HCT116 (cell line): ENCODE results near the gene MRPL36. TPM values are rescaled to one million over a fixed set of nuclear protein-coding genes. Genes with fewer than 3 reads are reported as not detected.

ENCODE experiments used
- ATAC-seq: fragments of 200-7000 bp; cut with Tn5 transposase; 2 replicates; pipeline ENCODE4 v1.9.1; 2020; ENCODE audit warnings: mild to moderate bottlenecking, moderate library complexity
- BruUV-seq: library from RNA; stranded (reverse); fragments of 400-500 nt; replicated peaks from 2 replicates; lab custom pipeline; 2021; lab: Mats Ljungman, UMichigan
- CTCF ChIA-PET: fragments of 300-600 bp; sonication (Branson Sonifier 250); formaldehyde crosslinking; loops from one replicate; lab custom pipeline; 2021; ENCODE audit warnings: antibody characterized with exemption; lab: Charles Lee
- POLR2A ChIA-PET: fragments of 300-600, 350-600 bp; sonication (Branson Sonifier 250); formaldehyde crosslinking; loops from one replicate; lab custom pipeline; 2021; ENCODE audit warnings: antibody characterized with exemption; lab: Charles Lee
- RAD21 ChIA-PET, 2 experiments: fragments of 300-600 bp; sonication (Branson Sonifier 250); formaldehyde crosslinking; loops; one replicate each; lab custom pipeline; 2023; ENCODE audit warnings: low total read pairs in 2 of 2; ENCODE audit not compliant: uncharacterized antibody in 2 of 2, unreplicated experiment in 2 of 2, low non-redundant PET in 1 of 2; lab: Charles Lee
- DNase-seq: peaks from one replicate; pipeline ENCODE4 v3.0.0-alpha.2; 2010; ENCODE audit warnings: low read depth, low spot score
- H2AFZ ChIP-seq: fragments of 200-600 bp; shearing (Covaris generic), sonication (generic); 2 replicates; pipeline ENCODE4 v1.6.1; 2017; ENCODE audit warnings: low read depth, mixed run types, mixed read lengths, antibody characterized with exemption, low read length; ENCODE audit not compliant: poor library complexity, severe bottlenecking
- H3K27ac ChIP-seq: 2 replicates; pipeline ENCODE4 v1.5.1; 2012; ENCODE audit warnings: low read depth, low read length
- H3K27me3 ChIP-seq: fragments of 200-600 bp; sonication (generic); 2 replicates; pipeline ENCODE4 v1.6.1; 2016; ENCODE audit warnings: mixed run types, low read length, mixed read lengths; ENCODE audit not compliant: insufficient read depth
- H3K36me3 ChIP-seq, 2 experiments: fragments of 200-500 bp in 1 of 2; fragments of 200-600 bp in 1 of 2; sonication (Bioruptor generic) in 1 of 2; sonication (generic) in 1 of 2; 2 replicates each; pipeline versions ENCODE4 v1.5.1 to v1.6.1; 2014 to 2016; ENCODE audit warnings: low read length in 2 of 2, inconsistent platforms in 1 of 2, mixed read lengths in 1 of 2, mixed run types in 1 of 2; ENCODE audit not compliant: insufficient read depth in 2 of 2, control insufficient read depth in 1 of 2
- H3K4me1 ChIP-seq, 2 experiments: fragments of 200-600 bp in 1 of 2; sonication (generic) in 1 of 2; 2 replicates each; pipeline versions ENCODE4 v1.5.1 to v1.6.1; 2012 to 2017; ENCODE audit warnings: low read length in 2 of 2, inconsistent platforms in 1 of 2, mild to moderate bottlenecking in 1 of 2, mixed read lengths in 1 of 2, mixed run types in 1 of 2, moderate library complexity in 1 of 2; ENCODE audit not compliant: insufficient read depth in 2 of 2, control insufficient read depth in 1 of 2
- H3K4me2 ChIP-seq: fragments of 200-600 bp; sonication (generic); 2 replicates; pipeline ENCODE4 v1.6.1; 2017; ENCODE audit warnings: mixed run types, low read length, mixed read lengths
- H3K4me3 ChIP-seq, 2 experiments: fragments of 200-600 bp in 1 of 2; sonication (generic) in 1 of 2; replicated peaks in 1 of 2; 2 replicates each; pipeline ENCODE4 v1.5.1; 2011 to 2016; ENCODE audit warnings: low read length in 2 of 2, control low read depth in 1 of 2, low read depth in 1 of 2, mild to moderate bottlenecking in 1 of 2, mixed read lengths in 1 of 2, mixed run types in 1 of 2
- H3K79me2 ChIP-seq: fragments of 200-600 bp; sonication (generic); 2 replicates; pipeline ENCODE4 v1.6.1; 2017; ENCODE audit warnings: mild to moderate bottlenecking, mixed run types, low read length, moderate library complexity, mixed read lengths; ENCODE audit not compliant: insufficient read depth
- H3K9ac ChIP-seq: fragments of 200-600 bp; sonication (generic); 2 replicates; pipeline ENCODE4 v1.6.1; 2016; ENCODE audit warnings: low read length, mixed read lengths
- H3K9me2 ChIP-seq: fragments of 200-600 bp; sonication (generic), shearing (Covaris generic); 2 replicates; pipeline ENCODE4 v1.6.1; 2017; ENCODE audit warnings: mixed run types, mild to moderate bottlenecking, moderate library complexity; ENCODE audit not compliant: insufficient read depth
- H3K9me3 ChIP-seq, 2 experiments: fragments of 200-500 bp in 1 of 2; fragments of 200-600 bp in 1 of 2; sonication (Bioruptor generic) in 1 of 2; sonication (generic) in 1 of 2; 2 replicates each; pipeline ENCODE4 v1.6.1; 2014 to 2017; ENCODE audit warnings: low read length in 2 of 2, mixed read lengths in 2 of 2, inconsistent platforms in 1 of 2, low read depth in 1 of 2, mild to moderate bottlenecking in 1 of 2, mixed run types in 1 of 2, moderate library complexity in 1 of 2; ENCODE audit not compliant: control insufficient read depth in 1 of 2, insufficient read depth in 1 of 2
- H4K20me1 ChIP-seq: fragments of 200-600 bp; sonication (generic), shearing (Covaris generic); 2 replicates; pipeline ENCODE4 v1.6.1; 2017; ENCODE audit warnings: mixed run types, mild to moderate bottlenecking, moderate library complexity; ENCODE audit not compliant: insufficient read depth
- CEBPB ChIP-seq: IDR thresholded peaks from 2 replicates; pipeline ENCODE4 v1.6.1; 2012; ENCODE audit warnings: low read depth
- EGR1 ChIP-seq: IDR thresholded peaks from 2 replicates; pipeline ENCODE4 v1.6.1; 2012; ENCODE audit warnings: low read depth
- ELF1 ChIP-seq: IDR thresholded peaks from 2 replicates; pipeline ENCODE4 v1.6.1; 2012; ENCODE audit warnings: low read depth, borderline replicate concordance
- JUND ChIP-seq: IDR thresholded peaks from 2 replicates; pipeline ENCODE4 v1.6.1; 2012
- POLR2A ChIP-seq: IDR thresholded peaks from 2 replicates; pipeline ENCODE4 v1.7.0; 2011; ENCODE audit warnings: borderline replicate concordance; ENCODE audit not compliant: insufficient read depth, insufficient read length; ENCODE audit errors: extremely low read depth
- RAD21 ChIP-seq: IDR thresholded peaks from 2 replicates; pipeline ENCODE4 v1.6.1; 2012; ENCODE audit warnings: low read depth, mild to moderate bottlenecking
- SP1 ChIP-seq: IDR thresholded peaks from 2 replicates; pipeline ENCODE4 v1.6.1; 2012; ENCODE audit warnings: low read depth
- SRF ChIP-seq: IDR thresholded peaks from 2 replicates; pipeline ENCODE4 v1.6.1; 2012; ENCODE audit warnings: low read depth
- YY1 ChIP-seq: IDR thresholded peaks from 2 replicates; pipeline ENCODE4 v1.6.1; 2011; ENCODE audit warnings: low read length, low read depth, moderate library complexity, mild to moderate bottlenecking; ENCODE audit not compliant: insufficient replicate concordance; ENCODE audit errors: extremely low read depth
- intact Hi-C: fragments of 100-400 bp; cut with micrococcal nuclease; formaldehyde crosslinking; loops from 2 replicates; pipeline ENCODE4 v1.10.0; 2022
- total RNA-seq: library from RNA; stranded (reverse); gene quantifications from one replicate; pipeline ENCODE4 v1.2.1, GENCODE V29; 2021; ENCODE audit not compliant: unreplicated experiment

The MRPL36 gene
- total RNA-seq, 1 experiment from 2014 or later, result 71.9 TPM

DNA sequence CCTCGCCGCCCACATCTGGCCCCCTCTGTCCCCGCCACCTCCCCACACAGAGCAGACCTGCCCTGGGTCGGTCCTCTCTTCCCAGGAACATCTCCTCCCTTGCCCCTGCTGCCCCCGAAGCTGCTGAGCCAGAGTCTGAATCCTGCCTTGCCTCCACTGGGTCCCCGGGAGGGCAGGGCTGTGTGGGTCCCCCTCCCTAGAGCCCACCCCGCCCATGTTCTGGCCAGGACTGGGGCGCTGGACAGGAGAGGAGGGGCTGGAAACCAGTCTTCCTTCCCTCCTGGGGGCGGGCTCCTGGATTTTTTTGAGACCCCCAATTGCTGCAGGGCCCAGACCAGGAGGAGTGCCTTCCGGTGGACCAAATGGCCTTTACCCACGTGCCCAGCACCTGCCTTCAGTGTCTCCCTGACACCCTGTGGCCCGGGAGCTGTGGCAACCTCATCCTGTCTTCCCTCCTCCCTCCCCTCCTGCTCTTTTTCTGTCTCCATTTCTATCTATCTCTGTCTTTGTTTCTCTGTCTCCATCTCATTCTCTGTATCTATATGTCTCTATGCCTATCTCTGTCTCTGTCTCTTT is 12.1 kb downstream of the MRPL36 start:
- TF ChIP-seq ELF1 (no peak), SRF (no peak), EGR1 (no peak)
- Histone ChIP-seq H3K27me3 (0 out of 2 replicates have a peak, but pooled peaks cover 3% of the 10 kb centered on the region), H3K27ac (no peak overlapping the region), H4K20me1 (no peaks in the 10 kb centered on the region), H3K36me3 (no peaks in the 10 kb centered on the region), H3K9ac (no peak overlapping the region), H3K9me2 (no peaks in the 10 kb centered on the region), H3K79me2 (no peaks in the 10 kb centered on the region), H3K4me2 (no peak overlapping the region), H3K9me3 (no peaks in the 10 kb centered on the region), H3K4me1 (peaks cover 0 to 9% of the 10 kb centered on the region in 2 experiments; a peak in 3 of 4 replicates), H2AFZ (no peak overlapping the region), H3K4me3 (no peak overlapping the region)
- POLR2A ChIA-PET, result no interaction called here
- CTCF ChIA-PET, result no interaction called here
- ATAC-seq (no peak), DNase-seq (no peak)
- BruUV-seq, result no TSS peak
- intact Hi-C loops, result no loop called here
- RAD21 ChIA-PET, result no interaction called here

DNA sequence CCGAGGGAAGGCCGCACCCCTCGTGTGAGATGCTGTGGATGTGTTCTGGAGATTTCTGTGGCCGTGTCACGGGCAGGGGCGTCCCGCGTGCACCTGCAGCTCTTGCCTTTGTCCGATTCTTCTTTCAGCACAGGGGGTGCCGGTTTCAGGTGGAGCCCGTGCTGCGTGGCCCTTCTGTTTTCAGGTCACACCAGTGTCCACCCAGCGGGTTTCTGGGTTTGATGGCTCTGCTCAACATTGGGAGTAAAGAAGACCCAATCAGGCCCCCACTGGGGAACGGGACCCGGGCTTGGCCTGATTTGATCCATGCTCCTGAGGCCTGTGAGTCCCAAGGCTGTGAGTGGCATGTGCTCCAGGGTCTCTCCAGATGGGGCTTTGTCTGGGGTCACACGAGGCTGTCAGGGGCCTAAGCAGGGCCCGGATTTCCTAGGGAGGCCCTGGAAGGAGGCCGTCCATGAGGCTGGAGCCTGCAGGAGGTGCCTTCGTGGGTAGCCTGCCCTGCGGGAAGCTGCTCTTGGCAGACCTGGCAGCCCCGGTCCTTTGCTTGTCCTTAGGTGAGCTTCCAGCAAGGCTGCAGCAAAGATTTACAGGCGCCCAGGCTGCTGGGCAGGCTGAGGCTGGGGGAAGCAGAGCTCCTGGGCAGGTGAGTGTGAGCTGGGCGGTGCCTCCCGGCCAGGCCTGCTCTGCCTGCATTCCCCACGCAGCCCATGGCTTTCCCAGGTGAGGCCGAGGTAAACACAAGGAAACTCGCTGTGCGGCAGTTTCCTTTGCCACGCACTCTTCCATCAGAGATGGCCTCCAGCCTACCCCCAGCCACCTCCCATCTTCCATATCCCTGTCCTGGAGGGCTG is 12.8 kb downstream of the MRPL36 start:
- no peak overlapping the region for H3K9ac ChIP-seq
- no peak overlapping the region for H3K4me2 ChIP-seq
- CTCF ChIA-PET, result no interaction called here
- no peaks in the 10 kb centered on the region for H3K36me3 ChIP-seq
- H3K9me3 ChIP-seq, result no peaks in the 10 kb centered on the region
- H3K27me3 ChIP-seq, result 0 out of 2 replicates have a peak, but pooled peaks cover 3% of the 10 kb centered on the region
- ATAC-seq (no peak), DNase-seq (no peak)
- H4K20me1 ChIP-seq, result no peaks in the 10 kb centered on the region
- intact Hi-C loops, result no loop called here
- H3K27ac ChIP-seq, result no peak overlapping the region
- no peaks in the 10 kb centered on the region for H3K9me2 ChIP-seq
- H3K4me3 ChIP-seq, result no peak overlapping the region
- H3K79me2 ChIP-seq, result no peaks in the 10 kb centered on the region
- no TSS peak for BruUV-seq
- TF ChIP-seq YY1, result no peak
- TF ChIP-seq POLR2A, result no peak
- no peak for TF ChIP-seq RAD21
- TF ChIP-seq JUND, result no peak
- TF ChIP-seq CEBPB, result no peak
- no peak for TF ChIP-seq SP1
- TF ChIP-seq, all 23 proteins: peak for 0
- POLR2A ChIA-PET, result no interaction called here
- Histone ChIP-seq H3K4me1 (peaks cover 0 to 10% of the 10 kb centered on the region in 2 experiments; a peak in 2 of 4 replicates), H2AFZ (no peak overlapping the region)
- RAD21 ChIA-PET, result no interaction called here
